ENCODE results near the gene ZNF609. TPM values are rescaled to one million over a fixed set of nuclear protein-coding genes. Genes with fewer than 3 reads are reported as not detected.

Gene ZNF609
- total and polyA plus RNA-seq, 8 donors = 4.2 to 25.2 (median 13.1) TPM

DNA sequence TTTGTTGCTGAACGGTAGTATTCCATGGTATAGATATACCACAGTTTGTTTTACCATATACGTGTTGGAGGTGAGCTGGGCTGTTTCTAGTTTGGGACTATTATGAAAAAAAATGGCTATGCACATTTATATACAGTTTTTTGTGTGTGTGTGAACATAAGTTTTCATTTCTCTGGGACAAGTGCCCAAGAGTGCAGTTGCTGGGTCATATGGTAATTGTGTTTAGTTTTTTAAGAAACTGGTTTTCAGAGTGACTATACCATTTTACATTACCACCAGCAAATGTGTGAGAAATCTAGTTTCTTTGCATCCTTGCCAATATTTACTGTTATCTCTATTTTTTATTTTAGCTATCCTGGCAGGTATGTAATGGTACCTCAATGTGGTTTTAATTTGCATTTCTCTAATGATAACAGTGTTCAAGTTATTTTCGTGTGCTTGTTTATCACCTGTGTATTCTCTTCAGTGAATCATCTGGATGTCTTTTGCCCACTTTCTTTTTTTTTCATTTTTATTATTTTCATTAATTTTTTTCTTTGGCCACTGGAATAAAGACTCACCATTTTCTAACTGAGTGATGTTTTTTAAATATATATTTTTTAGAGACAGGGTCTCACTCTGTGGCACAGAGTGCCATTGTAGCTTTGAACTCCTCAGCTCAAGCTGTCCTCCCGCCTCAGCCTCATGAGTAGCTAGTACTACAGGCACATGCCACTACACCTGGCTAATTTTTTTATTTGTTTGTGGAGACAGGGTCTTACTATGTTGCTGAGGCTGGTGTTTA lies 75.3 kb downstream of the ZNF609 start:
- peak in 1 of 4 donors; percentile 11 for ATAC-seq
- no peak for FAIRE-seq
- H3K27me3 ChIP-seq = no peaks in the 10 kb centered on the region
- no peak for TF ChIP-seq CTCF (IDR thresholded peaks at IDR 0.05)
- no peaks in the 10 kb centered on the region for H3K36me3 ChIP-seq
- no peak overlapping the region for H3K4me3 ChIP-seq
- H3K27ac ChIP-seq = peak overlapping the region in 1 of 4 donors; percentile 9
- WGBS, 2 donors = 82 to 84% methylated on average over 4 of the region's 4 CpGs
- intact Hi-C loops (cut with DNase I) = no loop called here
- no peaks in the 10 kb centered on the region for H3K9me3 ChIP-seq
- peaks cover 0 to 11% (median 0%) of the 10 kb centered on the region in 3 donors for H3K4me1 ChIP-seq
- no peak for DNase-seq

DNA sequence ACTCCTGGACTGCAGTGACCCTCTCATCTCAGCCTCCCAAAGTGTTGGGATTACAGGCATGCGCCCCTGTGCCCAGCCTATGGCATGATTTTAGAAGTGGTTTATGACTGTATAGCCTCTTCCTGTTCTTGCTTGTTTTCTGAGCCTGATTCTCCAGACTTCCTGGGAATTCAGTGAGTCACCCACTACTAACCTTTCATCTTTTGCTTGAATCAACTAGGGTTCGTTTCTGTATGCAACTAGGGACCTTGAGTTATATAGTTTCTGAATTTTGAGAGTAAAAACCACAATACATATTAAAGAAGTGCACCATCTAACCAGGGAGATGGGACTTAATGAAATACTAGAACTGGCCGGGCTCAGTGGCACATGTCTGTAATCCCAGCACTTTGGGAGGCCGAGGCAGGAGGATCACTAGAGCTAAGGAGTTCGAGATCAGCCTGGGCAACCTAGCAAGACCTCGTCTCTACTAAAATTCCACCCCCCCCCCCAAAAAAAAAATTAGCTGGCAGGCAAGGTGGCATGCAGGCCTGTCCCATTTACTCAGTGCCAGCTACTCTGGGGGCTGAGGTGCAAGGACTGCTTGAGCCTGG lies 76.0 kb downstream of the ZNF609 start:
- Histone ChIP-seq H3K36me3 (no peaks in the 10 kb centered on the region), H3K4me3 (no peak overlapping the region), H3K4me1 (peaks cover 0 to 11% (median 0%) of the 10 kb centered on the region in 3 donors), H3K27me3 (no peaks in the 10 kb centered on the region), H3K27ac (peak overlapping the region in 1 of 4 donors; percentile 9), H3K9me3 (no peaks in the 10 kb centered on the region)
- ATAC-seq = peak in 3 of 4 donors; percentile 41 to 82 (median 70)
- intact Hi-C loops (cut with DNase I) = no loop called here
- no peak for FAIRE-seq
- 87 to 91% methylated on average over 6 of the region's 6 CpGs for WGBS, 2 donors
- TF ChIP-seq CTCF (IDR thresholded peaks at IDR 0.05) = no peak
- no peak for DNase-seq

- no peak for FAIRE-seq
- no peaks in the 10 kb centered on the region for H3K9me3 ChIP-seq
- H3K4me1 ChIP-seq = peaks cover 0 to 5% (median 0%) of the 10 kb centered on the region in 3 donors
- no peak overlapping the region for H3K27ac ChIP-seq
- 78 to 84% methylated on average over 1 of the region's 1 CpG for WGBS, 2 donors
- no peak for DNase-seq
- H3K4me3 ChIP-seq = no peak overlapping the region
- TF ChIP-seq CTCF (IDR thresholded peaks at IDR 0.05) = no peak
- intact Hi-C loops (cut with DNase I) = no loop called here
- no peaks in the 10 kb centered on the region for H3K27me3 ChIP-seq
- no peaks in the 10 kb centered on the region for H3K36me3 ChIP-seq
- no peak for ATAC-seq
These were observed 81.7 kb downstream of the ZNF609 start for GRCh38 chr15:64542091-64542490.

GRCh38 chr15:64544450-64544849 lies 84.1 kb downstream of the ZNF609 start:
- H3K27me3 ChIP-seq = no peaks in the 10 kb centered on the region
- DNase-seq (no peak), FAIRE-seq (no peak), ATAC-seq (peak in 2 of 4 donors; percentile 39 to 51)
- TF ChIP-seq CTCF (IDR thresholded peaks at IDR 0.05) = no peak
- no peaks in the 10 kb centered on the region for H3K9me3 ChIP-seq
- 73 to 76% methylated on average over 2 of the region's 2 CpGs for WGBS, 2 donors
- no peaks in the 10 kb centered on the region for H3K36me3 ChIP-seq
- peaks cover 0 to 5% (median 0%) of the 10 kb centered on the region in 3 donors for H3K4me1 ChIP-seq
- intact Hi-C loops (cut with DNase I) = no loop called here
- H3K27ac ChIP-seq = no peak overlapping the region
- no peak overlapping the region for H3K4me3 ChIP-seq

- H3K36me3 ChIP-seq = no peaks in the 10 kb centered on the region
- no peaks in the 10 kb centered on the region for H3K9me3 ChIP-seq
- DNase-seq = no peak
- FAIRE-seq = no peak
- H3K27ac ChIP-seq = no peak overlapping the region
- H3K4me1 ChIP-seq = peaks cover 0 to 5% (median 0%) of the 10 kb centered on the region in 3 donors
- intact Hi-C loops (cut with DNase I) = no loop called here
- no peak for TF ChIP-seq CTCF (IDR thresholded peaks at IDR 0.05)
- H3K4me3 ChIP-seq = no peak overlapping the region
- H3K27me3 ChIP-seq = no peaks in the 10 kb centered on the region
- ATAC-seq = no peak
These were observed 86.9 kb downstream of the ZNF609 start for GRCh38 chr15:64547275-64547674.

All from pancreas (tissue), 10 donors.